ENCODE data around the gene ZNF587.

GRCh38 chr19:57802269-57802668 lies 47.4 kb upstream of the ZNF587 start:
- TF ChIP-seq CTCF (IDR thresholded peaks at IDR 0.05; ENCODE audit: low read length), result peak; percentile 28; the same call in 1 of the 2 replicates
- no peak for TF ChIP-seq EZH2 (IDR thresholded peaks at IDR 0.05; ENCODE audit: borderline replicate concordance, low read length)
